IMR-90 (cell line): ENCODE data around the gene ELP4. TPM values are rescaled to one million over a fixed set of nuclear protein-coding genes. Genes with fewer than 3 reads are reported as not detected.

Source experiments
- ATAC-seq: fragments of 200-7000 bp; cut with Tn5 transposase; 2 replicates; pipeline ENCODE4 v1.9.1; 2020; ENCODE audit warnings: low read depth, mild to moderate bottlenecking, moderate library complexity
- BruUV-seq: library from RNA; stranded (reverse); fragments of 400-500 nt; replicated peaks from 2 replicates; lab custom pipeline; 2021; lab: Mats Ljungman, UMichigan
- CTCF ChIA-PET: fragments of 300-600 bp; formaldehyde crosslinking; extraction: SDS; loops from one replicate; lab custom pipeline; 2021; ENCODE audit warnings: antibody characterized with exemption; lab: Yijun Ruan, JAX
- POLR2A ChIA-PET: fragments of 300-600 bp; sonication (Branson Sonifier 250); formaldehyde crosslinking; loops from one replicate; lab custom pipeline; 2022; ENCODE audit warnings: antibody characterized with exemption; ENCODE audit not compliant: unreplicated experiment; lab: Charles Lee
- DNase-seq: peaks from one replicate; pipeline ENCODE4 v3.0.0; 2013
- H2AFZ ChIP-seq: replicated peaks from 2 replicates; pipeline ENCODE3; 2013; ENCODE audit warnings: low read length, mild to moderate bottlenecking; ENCODE audit not compliant: poor library complexity
- H2AK5ac ChIP-seq: 2 replicates; pipeline ENCODE4 v1.6.1; 2013; ENCODE audit warnings: low read depth, low read length, inconsistent platforms
- H2AK9ac ChIP-seq: replicated peaks from 2 replicates; pipeline ENCODE3; 2013; ENCODE audit warnings: mild to moderate bottlenecking, low read depth, low read length, moderate library complexity; ENCODE audit not compliant: poor library complexity
- H2BK120ac ChIP-seq: 2 replicates; pipeline ENCODE4 v1.6.1; 2013; ENCODE audit warnings: low read depth, low read length, inconsistent platforms
- H2BK15ac ChIP-seq: 3 replicates; pipeline ENCODE4 v1.6.1; 2013; ENCODE audit warnings: low read depth, low read length, inconsistent platforms
- H2BK20ac ChIP-seq: 2 replicates; pipeline ENCODE4 v1.6.1; 2013; ENCODE audit warnings: low read depth, mild to moderate bottlenecking, inconsistent platforms, low read length, moderate library complexity
- H2BK5ac ChIP-seq: 2 replicates; pipeline ENCODE4 v1.6.1; 2013; ENCODE audit warnings: mild to moderate bottlenecking, low read depth, low read length, inconsistent platforms; ENCODE audit not compliant: poor library complexity, severe bottlenecking
- H3K14ac ChIP-seq: replicated peaks from 2 replicates; pipeline ENCODE4 v1.6.1; 2013; ENCODE audit warnings: low read depth, low read length, inconsistent platforms
- H3K18ac ChIP-seq: 2 replicates; pipeline ENCODE4 v1.6.1; 2013; ENCODE audit warnings: low read depth, low read length, control low read depth
- H3K23ac ChIP-seq: 2 replicates; pipeline ENCODE4 v1.6.1; 2013; ENCODE audit warnings: low read depth, low read length, inconsistent platforms
- H3K27ac ChIP-seq: 2 replicates; pipeline ENCODE4 v1.5.1; 2013; ENCODE audit warnings: mild to moderate bottlenecking, control low read depth, low read length; ENCODE audit not compliant: insufficient read depth
- H3K27me3 ChIP-seq: 2 replicates; pipeline ENCODE4 v1.6.1; 2013; ENCODE audit warnings: low read length; ENCODE audit not compliant: control insufficient read depth, insufficient read depth
- H3K36me3 ChIP-seq: 2 replicates; pipeline ENCODE4 v1.6.1; 2013; ENCODE audit warnings: low read length, mixed read lengths; ENCODE audit not compliant: control insufficient read depth, insufficient read depth
- H3K4ac ChIP-seq: 2 replicates; pipeline ENCODE4 v1.6.1; 2013; ENCODE audit warnings: low read depth, low read length, inconsistent platforms
- H3K4me1 ChIP-seq: 2 replicates; pipeline ENCODE4 v1.6.1; 2013; ENCODE audit warnings: low read length, mixed read lengths; ENCODE audit not compliant: control insufficient read depth, insufficient read depth
- H3K4me2 ChIP-seq: 2 replicates; pipeline ENCODE4 v1.6.1; 2013; ENCODE audit warnings: low read depth, mild to moderate bottlenecking, control low read depth, low read length, moderate library complexity
- H3K4me3 ChIP-seq: 2 replicates; pipeline ENCODE4 v1.5.1; 2013; ENCODE audit warnings: low read depth, mild to moderate bottlenecking, control low read depth, low read length, moderate library complexity; ENCODE audit not compliant: insufficient read depth
- H3K56ac ChIP-seq: 2 replicates; pipeline ENCODE4 v1.6.1; 2013; ENCODE audit warnings: low read length, inconsistent platforms; ENCODE audit not compliant: insufficient read depth; ENCODE audit errors: extremely low read depth
- H3K79me1 ChIP-seq, 2 experiments: 2 replicates each; pipeline ENCODE4 v1.6.1; 2013; ENCODE audit warnings: low read length in 2 of 2, inconsistent platforms in 1 of 2, low read depth in 1 of 2
- H3K9ac ChIP-seq: 2 replicates; pipeline ENCODE4 v1.6.1; 2013; ENCODE audit warnings: low read depth, low read length, control low read depth
- H3K9me1 ChIP-seq: 2 replicates; pipeline ENCODE4 v1.6.1; 2013; ENCODE audit warnings: low read length, inconsistent platforms; ENCODE audit not compliant: insufficient read depth
- H3K9me3 ChIP-seq: 2 replicates; pipeline ENCODE4 v1.6.1; 2013; ENCODE audit warnings: low read length; ENCODE audit not compliant: control insufficient read depth, insufficient read depth
- H4K20me1 ChIP-seq: 2 replicates; pipeline ENCODE4 v1.6.1; 2013; ENCODE audit warnings: low read length, inconsistent platforms; ENCODE audit not compliant: insufficient read depth
- H4K5ac ChIP-seq: 2 replicates; pipeline ENCODE4 v1.6.1; 2013; ENCODE audit warnings: mild to moderate bottlenecking, low read depth, low read length, control low read depth
- H4K8ac ChIP-seq, 2 experiments: 2 replicates each; pipeline ENCODE4 v1.6.1; 2013; ENCODE audit warnings: low read depth in 2 of 2, low read length in 2 of 2, control low read depth in 1 of 2, inconsistent platforms in 1 of 2
- H4K91ac ChIP-seq: 2 replicates; pipeline ENCODE4 v1.6.1; 2013; ENCODE audit warnings: low read depth, low read length, inconsistent platforms; ENCODE audit not compliant: insufficient read depth
- RFX5 ChIP-seq: IDR thresholded peaks from 2 replicates; pipeline ENCODE4 v1.8.0; 2012; ENCODE audit warnings: low read depth, mild to moderate bottlenecking, low read length, moderate library complexity
- WGBS, 2 experiments: methylation state at CpG; one replicate each; pipeline versions ENCODE4 v1.1.5 to v1.1.7; 2013; ENCODE audit warnings: missing lambda C conversion rate in 2 of 2; ENCODE audit not compliant: insufficient read length in 1 of 2; ENCODE audit errors: extremely low coverage in 2 of 2; 5-methylcytosine and 5-hydroxymethylcytosine counted together
- dilution Hi-C: fragments of 300-500 bp; cut with HindIII; formaldehyde crosslinking; loops from one replicate; pipeline ENCODE4 v1.14.3; 2018; ENCODE audit warnings: low sequenced_read_pairs; ENCODE audit not compliant: unreplicated experiment
- in situ Hi-C: fragments of 300-500 bp; cut with MboI; formaldehyde crosslinking; loops from 3 replicates; pipeline ENCODE4 v1.14.3; 2019; ENCODE audit warnings: low sequenced_read_pairs, inconsistent platforms, mixed read lengths
- intact Hi-C: fragments of 100-400 bp; cut with micrococcal nuclease; formaldehyde crosslinking; loops from 2 replicates; pipeline ENCODE4 v1.10.0; 2022
- polyA plus RNA-seq, 3 experiments: library from polyadenylated mRNA; depleted of rRNA; stranded (reverse); fragments of >200 nt; gene quantifications; 2 replicates each; pipeline ENCODE4 v1.2.3, GENCODE V29; 2012; ENCODE audit warnings: low replicate concordance in 1 of 3
- total RNA-seq: library from RNA; depleted of rRNA; stranded (reverse); fragments of >200 nt; gene quantifications from 2 replicates; pipeline ENCODE4 v1.2.3, GENCODE V29; 2012

ELP4 gene
- total and polyA plus RNA-seq, 2 of the 4 experiments (the other 2 are of a cell fraction), result 8.4 to 20.4 TPM

- Histone ChIP-seq H3K4ac (no peak overlapping the region), H2AK5ac (no peak overlapping the region), H4K5ac (no peak overlapping the region), H2AFZ (no peak overlapping the region), H2BK5ac (no peak overlapping the region), H2BK20ac (no peak overlapping the region), H3K36me3 (no peaks in the 10 kb centered on the region), H3K9ac (no peak overlapping the region), H3K23ac (no peak overlapping the region), H2BK15ac (no peak overlapping the region), H2AK9ac (no peak overlapping the region), H3K79me1 (no peaks in the 10 kb centered on the region), H3K9me3 (peaks cover 29% of the 10 kb centered on the region), H4K91ac (no peak overlapping the region), H4K8ac (no peak overlapping the region), H3K14ac (no peak overlapping the region), H3K27me3 (peaks cover 95% of the 10 kb centered on the region), H3K27ac (no peak overlapping the region), H3K4me2 (no peak overlapping the region), H3K4me1 (peaks cover 8% of the 10 kb centered on the region), H3K9me1 (no peaks in the 10 kb centered on the region; the same call in 1 of the 2 replicates), H2BK120ac (no peak overlapping the region), H3K56ac (no peak overlapping the region), H3K4me3 (no peak overlapping the region), H4K20me1 (no peaks in the 10 kb centered on the region), H3K18ac (no peak overlapping the region)
- dilution Hi-C loops (no loop called here), in situ Hi-C loops (no loop called here), intact Hi-C loops (no loop called here)
- 54% methylated on average over 5 of the region's 14 CpGs; no CpG with 5 or more reads in 1 of the 2 experiments for WGBS, 2 experiments
- no TSS peak for BruUV-seq
- TF ChIP-seq RFX5, result no peak
- ChIA-PET POLR2A (interaction anchor here (0.6 kb wide), 1 partner anchor 316 kb away, joined by 4 read pairs; no protein-coding TSS in a partner anchor), CTCF (no interaction called here)
- no peak for ATAC-seq
- DNase-seq, result no peak
Measured at GRCh38 chr11:31822927-31823643, 313.5 kb downstream of the ELP4 start.
